Sigmoid colon (tissue), 7 donors: Measurements from ENCODE around the gene FBXL17. TPM values are rescaled to one million over a fixed set of nuclear protein-coding genes. Genes with fewer than 3 reads are reported as not detected.

Experiments used
- DNase-seq: peaks from one replicate; pipeline ENCODE4 v3.0.0-alpha.2; 2019
- H3K27ac ChIP-seq, 4 donors: fragments of 200-600 bp; sonication (generic); one replicate each; pipeline ENCODE4 v1.5.1; 2016 to 2019; ENCODE audit warnings: mild to moderate bottlenecking in 1 of 4
- H3K27me3 ChIP-seq, 3 donors: fragments of 200-600 bp; sonication (generic); one replicate each; pipeline ENCODE4 v1.5.1; 2019; ENCODE audit warnings: mild to moderate bottlenecking in 1 of 3
- H3K36me3 ChIP-seq, 4 donors: fragments of 200-600 bp; sonication (generic); one replicate each; pipeline ENCODE4 v1.5.1; 2016 to 2019
- H3K4me1 ChIP-seq, 4 donors: fragments of 200-600 bp; sonication (generic); one replicate each; pipeline ENCODE4 v1.5.1; 2017 to 2019
- H3K4me3 ChIP-seq, 4 donors: fragments of 200-600 bp; sonication (generic); one replicate each; pipeline ENCODE4 v1.5.1; 2017 to 2019; ENCODE audit warnings: mild to moderate bottlenecking in 2 of 4, moderate library complexity in 1 of 4
- H3K9me3 ChIP-seq, 4 donors: fragments of 200-600 bp in 3 of 4; sonication (generic) in 3 of 4; one replicate each; pipeline versions ENCODE4 v1.5.1 to v1.6.1; 2013 to 2019
- CTCF ChIP-seq, 4 experiments: fragments of 450-650 bp in 3 of 4; fragments of 200-600 bp in 1 of 4; IDR thresholded peaks; one replicate each; pipeline ENCODE4 v1.5.1; 2016 to 2019; ENCODE audit warnings: antibody characterized with exemption in 4 of 4, mild to moderate bottlenecking in 3 of 4, moderate library complexity in 2 of 4
- EP300 ChIP-seq, 4 donors: sonication (generic); formaldehyde crosslinking; IDR thresholded peaks; one replicate each; pipeline ENCODE4 v1.6.1; 2017; ENCODE audit warnings: antibody characterized with exemption in 4 of 4
- POLR2A ChIP-seq, 2 donors: fragments of 450-650 bp; IDR thresholded peaks; one replicate each; pipeline ENCODE4 v1.6.1; 2016; ENCODE audit warnings: antibody characterized with exemption in 2 of 2, mild to moderate bottlenecking in 2 of 2, moderate library complexity in 2 of 2
- POLR2AphosphoS5 ChIP-seq, 4 donors: sonication (generic); formaldehyde crosslinking; IDR thresholded peaks; one replicate each; pipeline ENCODE4 v1.6.1; 2017; ENCODE audit warnings: antibody characterized with exemption in 4 of 4
- WGBS, 2 donors: extraction: QIAGEN DNeasy Blood & Tissue Kit; methylation state at CpG; one replicate each; pipeline ENCODE4 v1.1.7; 2013; 5-methylcytosine and 5-hydroxymethylcytosine counted together
- intact Hi-C: fragments of 100-400 bp; cut with DNase I; formaldehyde crosslinking; loops from one replicate; pipeline ENCODE4 v1.15.1; 2023
- polyA plus RNA-seq, 3 donors: library from polyadenylated mRNA; stranded (reverse); fragments of 200-250 nt; gene quantifications; one replicate each; pipeline ENCODE4 v1.2.3, GENCODE V29; 2013
- total RNA-seq, 4 donors: library from RNA; depleted of rRNA; stranded (reverse); fragments of >200 nt; gene quantifications; one replicate each; pipeline ENCODE4 v1.1.0, GENCODE V29; 2016
- donor health status: healthy with polysubstance abuse.
- donor health status: Bipolar disorder and iron deficiency.
- donor health status: healthy.

Gene FBXL17
- total and polyA plus RNA-seq, 7 donors = 8.2 to 22.5 (median 16.6) TPM

GRCh38 chr5:107950776-107951175 lies 431.1 kb downstream of the FBXL17 start:
- H3K4me1 ChIP-seq = peaks cover 0 to 4% (median 0%) of the 10 kb centered on the region in 4 donors
- WGBS, 2 donors = 92 to 97% methylated on average over 5 of the region's 5 CpGs
- H3K9me3 ChIP-seq = no peaks in the 10 kb centered on the region
- no peak overlapping the region for H3K4me3 ChIP-seq
- intact Hi-C loops = no loop called here
- no peaks in the 10 kb centered on the region for H3K27me3 ChIP-seq
- no peaks in the 10 kb centered on the region for H3K36me3 ChIP-seq
- no peak for DNase-seq
- no peak overlapping the region for H3K27ac ChIP-seq
- TF ChIP-seq POLR2A (IDR thresholded peaks at IDR 0.05) (no peak), POLR2AphosphoS5 (IDR thresholded peaks at IDR 0.05) (no peak), EP300 (IDR thresholded peaks at IDR 0.05) (no peak), CTCF (IDR thresholded peaks at IDR 0.05) (no peak)

- Histone ChIP-seq H3K4me1 (peaks cover 0 to 4% (median 0%) of the 10 kb centered on the region in 4 donors), H3K4me3 (no peak overlapping the region), H3K27ac (no peak overlapping the region), H3K27me3 (no peaks in the 10 kb centered on the region), H3K9me3 (no peaks in the 10 kb centered on the region), H3K36me3 (no peaks in the 10 kb centered on the region)
- TF ChIP-seq EP300 (IDR thresholded peaks at IDR 0.05) (no peak), POLR2A (IDR thresholded peaks at IDR 0.05) (no peak), CTCF (IDR thresholded peaks at IDR 0.05) (no peak), POLR2AphosphoS5 (IDR thresholded peaks at IDR 0.05) (no peak)
- no peak for DNase-seq
- WGBS, 2 donors = 83 to 91% methylated on average over 6 of the region's 6 CpGs
- intact Hi-C loops = no loop called here
Measured at GRCh38 chr5:107949688-107950341, 432.1 kb downstream of the FBXL17 start.

- Histone ChIP-seq H3K36me3 (no peaks in the 10 kb centered on the region), H3K9me3 (no peaks in the 10 kb centered on the region), H3K4me3 (no peak overlapping the region), H3K27me3 (no peaks in the 10 kb centered on the region), H3K4me1 (peaks cover 0 to 4% (median 0%) of the 10 kb centered on the region in 4 donors), H3K27ac (no peak overlapping the region)
- no peak for DNase-seq
- WGBS, 2 donors = 40 to 80% methylated on average over 1 of the region's 1 CpG
- intact Hi-C loops = no loop called here
- no peak for TF ChIP-seq POLR2AphosphoS5 (IDR thresholded peaks at IDR 0.05)
- TF ChIP-seq CTCF (IDR thresholded peaks at IDR 0.05) = no peak
- TF ChIP-seq EP300 (IDR thresholded peaks at IDR 0.05) = no peak
- TF ChIP-seq POLR2A (IDR thresholded peaks at IDR 0.05) = no peak
Measured at GRCh38 chr5:107948377-107948776, 433.5 kb downstream of the FBXL17 start.

GRCh38 chr5:107945061-107945460 lies 436.8 kb downstream of the FBXL17 start:
- Histone ChIP-seq H3K36me3 (no peaks in the 10 kb centered on the region), H3K27ac (no peak overlapping the region), H3K4me1 (peaks cover 0 to 4% (median 0%) of the 10 kb centered on the region in 4 donors), H3K4me3 (no peak overlapping the region), H3K27me3 (no peaks in the 10 kb centered on the region), H3K9me3 (no peaks in the 10 kb centered on the region)
- TF ChIP-seq POLR2A (IDR thresholded peaks at IDR 0.05) = no peak
- TF ChIP-seq POLR2AphosphoS5 (IDR thresholded peaks at IDR 0.05) = no peak
- no peak for TF ChIP-seq EP300 (IDR thresholded peaks at IDR 0.05)
- TF ChIP-seq CTCF (IDR thresholded peaks at IDR 0.05) = no peak
- no peak for DNase-seq
- intact Hi-C loops = no loop called here
- 93 to 96% methylated on average over 2 of the region's 2 CpGs for WGBS, 2 donors

GRCh38 chr5:107943923-107944322 lies 438.0 kb downstream of the FBXL17 start:
- H3K27me3 ChIP-seq = no peaks in the 10 kb centered on the region
- no peak for DNase-seq
- no peak overlapping the region for H3K27ac ChIP-seq
- no peak overlapping the region for H3K4me3 ChIP-seq
- TF ChIP-seq EP300 (IDR thresholded peaks at IDR 0.05) (no peak), CTCF (IDR thresholded peaks at IDR 0.05) (no peak), POLR2A (IDR thresholded peaks at IDR 0.05) (no peak), POLR2AphosphoS5 (IDR thresholded peaks at IDR 0.05) (no peak)
- intact Hi-C loops = no loop called here
- no peaks in the 10 kb centered on the region for H3K9me3 ChIP-seq
- H3K36me3 ChIP-seq = no peaks in the 10 kb centered on the region
- H3K4me1 ChIP-seq = peaks cover 0 to 4% (median 0%) of the 10 kb centered on the region in 4 donors
